Muscle layer of colon (tissue), 2 donors: ENCODE data around the gene CCDC174.

Experiments
- H3K27ac ChIP-seq: one replicate; pipeline ENCODE4 v1.7.0; 2013; ENCODE audit warnings: low read depth, mild to moderate bottlenecking, low read length, moderate library complexity
- H3K27me3 ChIP-seq, 2 donors: one replicate each; pipeline ENCODE4 v1.7.0; 2013; ENCODE audit warnings: low read length in 2 of 2, mild to moderate bottlenecking in 2 of 2; ENCODE audit not compliant: insufficient read depth in 2 of 2, control insufficient read depth in 1 of 2
- H3K36me3 ChIP-seq: one replicate; pipeline ENCODE4 v1.7.0; 2013; ENCODE audit warnings: mild to moderate bottlenecking, low read length; ENCODE audit not compliant: insufficient read depth
- H3K4me1 ChIP-seq: one replicate; pipeline ENCODE4 v1.7.0; 2013; ENCODE audit warnings: mild to moderate bottlenecking, low read length; ENCODE audit not compliant: insufficient read depth
- H3K4me3 ChIP-seq, 2 donors: one replicate each; pipeline ENCODE4 v1.7.0; 2013; ENCODE audit warnings: low read length in 2 of 2, low read depth in 1 of 2, mild to moderate bottlenecking in 1 of 2, moderate library complexity in 1 of 2
- H3K9ac ChIP-seq: one replicate; pipeline ENCODE4 v1.7.0; 2013; ENCODE audit warnings: low read length
- H3K9me3 ChIP-seq: one replicate; pipeline ENCODE4 v1.7.0; 2013; ENCODE audit warnings: mild to moderate bottlenecking, low read length
- donor health status: abdominal sarcoma.
- donor health status: Adenocarcinoma of cecum.

Gene CCDC174

DNA sequence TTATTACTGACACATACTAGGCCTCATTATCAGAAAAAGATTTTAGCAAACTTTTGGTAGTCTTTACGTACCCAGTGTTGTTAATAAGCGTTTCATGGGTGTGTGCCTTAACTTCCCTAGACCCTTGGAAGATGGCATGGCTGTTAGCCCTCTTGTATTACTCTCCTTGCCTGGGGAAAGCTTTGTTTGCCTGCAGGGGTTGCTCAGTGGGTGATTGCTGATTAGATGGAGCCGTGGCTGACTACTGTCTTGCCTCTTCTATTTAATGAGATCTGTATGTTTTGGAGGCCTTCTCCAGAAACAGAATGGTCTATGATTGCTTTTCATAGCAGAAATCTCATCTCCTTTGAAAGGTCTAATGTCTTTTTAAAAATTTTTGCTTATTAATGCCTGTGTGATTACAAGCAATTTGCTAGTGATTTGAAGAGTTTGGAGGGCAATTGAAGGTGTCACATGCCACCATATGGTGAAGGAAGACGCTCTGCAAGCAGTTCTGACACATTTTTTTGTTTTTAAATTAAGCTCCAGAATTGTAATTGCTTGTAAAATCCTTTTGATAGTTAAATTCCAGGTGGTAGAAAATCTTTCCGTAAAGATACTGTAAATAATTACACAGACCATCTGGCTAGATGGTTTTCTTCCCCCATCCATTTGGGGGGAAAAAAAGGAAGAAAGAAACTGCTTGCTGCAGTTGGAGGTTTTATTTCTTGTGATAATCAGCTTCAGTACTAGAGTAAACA lies 12.0 kb downstream of the CCDC174 start:
- Histone ChIP-seq H3K9ac (no peak overlapping the region), H3K27me3 (no peaks in the 10 kb centered on the region), H3K9me3 (no peaks in the 10 kb centered on the region)

GRCh38 chr3:14664170-14664569 lies 12.6 kb downstream of the CCDC174 start:
- no peak overlapping the region for H3K27ac ChIP-seq
- no peaks in the 10 kb centered on the region for H3K27me3 ChIP-seq
- no peaks in the 10 kb centered on the region for H3K4me1 ChIP-seq
- H3K4me3 ChIP-seq, result no peak overlapping the region
- no peaks in the 10 kb centered on the region for H3K9me3 ChIP-seq
- H3K36me3 ChIP-seq, result peaks cover 92% of the 10 kb centered on the region
- no peak overlapping the region for H3K9ac ChIP-seq

More for the DNA sequence above, 12.0 kb downstream of the CCDC174 start:
- no peak overlapping the region for H3K27ac ChIP-seq
- H3K4me3 ChIP-seq, result no peak overlapping the region
- peaks cover 92% of the 10 kb centered on the region for H3K36me3 ChIP-seq
- no peaks in the 10 kb centered on the region for H3K4me1 ChIP-seq

- Histone ChIP-seq H3K4me3 (no peak overlapping the region), H3K36me3 (peaks cover 52% of the 10 kb centered on the region)
Measured at GRCh38 chr3:14672588-14672987, 21.0 kb downstream of the CCDC174 start.

GRCh38 chr3:14674841-14675240 lies 23.3 kb downstream of the CCDC174 start, which contains the start of gene C3orf20:
TSS of gene C3orf20 (plus strand) at chr3:14675141. CDS start at chr3:14682714, 7,573 bp downstream.
- Histone ChIP-seq H3K4me3 (no peak within 1 kb of the TSS), H3K9me3 (no peaks in the 10 kb centered on the region), H3K4me1 (no peaks in the 10 kb centered on the region), H3K36me3 (peaks cover 33% of the 10 kb centered on the region), H3K27me3 (no peaks in the 10 kb centered on the region), H3K9ac (no peak within 1 kb of the TSS), H3K27ac (no peak within 1 kb of the TSS)

More at GRCh38 chr3:14672588-14672987, 21.0 kb downstream of the CCDC174 start:
- Histone ChIP-seq H3K27me3 (no peaks in the 10 kb centered on the region), H3K9me3 (no peaks in the 10 kb centered on the region), H3K27ac (no peak overlapping the region), H3K4me1 (no peaks in the 10 kb centered on the region), H3K9ac (no peak overlapping the region)

- H3K4me3 ChIP-seq, result no peak overlapping the region
- no peaks in the 10 kb centered on the region for H3K4me1 ChIP-seq
- H3K27ac ChIP-seq, result no peak overlapping the region
- no peaks in the 10 kb centered on the region for H3K27me3 ChIP-seq
- no peaks in the 10 kb centered on the region for H3K9me3 ChIP-seq
- no peak overlapping the region for H3K9ac ChIP-seq
- H3K36me3 ChIP-seq, result peaks cover 13% of the 10 kb centered on the region
Measured at GRCh38 chr3:14676881-14677280, 25.3 kb downstream of the CCDC174 start.

- peaks cover 3% of the 10 kb centered on the region for H3K36me3 ChIP-seq
- no peak overlapping the region for H3K27ac ChIP-seq
- no peaks in the 10 kb centered on the region for H3K27me3 ChIP-seq
- H3K4me1 ChIP-seq, result no peaks in the 10 kb centered on the region
- H3K9ac ChIP-seq, result no peak overlapping the region
- no peak overlapping the region for H3K4me3 ChIP-seq
- no peaks in the 10 kb centered on the region for H3K9me3 ChIP-seq
Measured at GRCh38 chr3:14678015-14678503, 26.5 kb downstream of the CCDC174 start.

GRCh38 chr3:14680115-14680514 lies 28.6 kb downstream of the CCDC174 start:
- H3K27ac ChIP-seq, result no peak overlapping the region
- H3K9ac ChIP-seq, result no peak overlapping the region
- no peak overlapping the region for H3K4me3 ChIP-seq
- H3K27me3 ChIP-seq, result no peaks in the 10 kb centered on the region
- no peaks in the 10 kb centered on the region for H3K36me3 ChIP-seq
- no peaks in the 10 kb centered on the region for H3K9me3 ChIP-seq
- no peaks in the 10 kb centered on the region for H3K4me1 ChIP-seq

GRCh38 chr3:14680716-14681115 lies 29.2 kb downstream of the CCDC174 start:
- H3K27me3 ChIP-seq, result no peaks in the 10 kb centered on the region
- H3K4me3 ChIP-seq, result no peak overlapping the region
- H3K9me3 ChIP-seq, result no peaks in the 10 kb centered on the region

DNA sequence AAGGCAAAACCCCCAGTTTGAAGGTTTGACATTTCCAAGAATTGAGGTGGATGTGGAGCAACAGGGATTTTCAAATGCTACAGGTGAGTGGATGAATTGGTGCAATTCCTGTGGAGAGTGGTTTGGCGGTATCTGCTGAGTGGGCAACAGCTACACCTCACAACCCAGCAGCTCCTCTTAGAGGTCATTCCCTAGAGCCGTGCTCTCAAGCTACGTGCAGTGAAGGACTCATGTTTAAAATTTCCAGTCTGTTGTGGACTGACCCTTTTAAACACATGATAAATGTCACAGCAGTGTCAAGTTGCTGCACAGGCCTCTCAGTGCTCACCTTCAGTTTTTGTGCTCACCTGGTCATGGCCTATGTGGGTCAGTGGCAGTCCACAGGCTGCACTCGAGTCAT lies 32.9 kb downstream of the CCDC174 start:
- Histone ChIP-seq H3K9ac (no peak overlapping the region), H3K4me3 (no peak overlapping the region), H3K9me3 (no peaks in the 10 kb centered on the region), H3K27ac (no peak overlapping the region), H3K36me3 (no peaks in the 10 kb centered on the region), H3K27me3 (no peaks in the 10 kb centered on the region), H3K4me1 (no peaks in the 10 kb centered on the region)

More at GRCh38 chr3:14680716-14681115, 29.2 kb downstream of the CCDC174 start:
- Histone ChIP-seq H3K9ac (no peak overlapping the region), H3K4me1 (no peaks in the 10 kb centered on the region), H3K27ac (no peak overlapping the region), H3K36me3 (no peaks in the 10 kb centered on the region)

GRCh38 chr3:14685179-14685578 lies 33.6 kb downstream of the CCDC174 start:
- H3K9ac ChIP-seq, result no peak overlapping the region
- no peaks in the 10 kb centered on the region for H3K4me1 ChIP-seq
- H3K4me3 ChIP-seq, result no peak overlapping the region
- H3K27ac ChIP-seq, result no peak overlapping the region
- no peaks in the 10 kb centered on the region for H3K27me3 ChIP-seq
- no peaks in the 10 kb centered on the region for H3K9me3 ChIP-seq
- H3K36me3 ChIP-seq, result no peaks in the 10 kb centered on the region

DNA sequence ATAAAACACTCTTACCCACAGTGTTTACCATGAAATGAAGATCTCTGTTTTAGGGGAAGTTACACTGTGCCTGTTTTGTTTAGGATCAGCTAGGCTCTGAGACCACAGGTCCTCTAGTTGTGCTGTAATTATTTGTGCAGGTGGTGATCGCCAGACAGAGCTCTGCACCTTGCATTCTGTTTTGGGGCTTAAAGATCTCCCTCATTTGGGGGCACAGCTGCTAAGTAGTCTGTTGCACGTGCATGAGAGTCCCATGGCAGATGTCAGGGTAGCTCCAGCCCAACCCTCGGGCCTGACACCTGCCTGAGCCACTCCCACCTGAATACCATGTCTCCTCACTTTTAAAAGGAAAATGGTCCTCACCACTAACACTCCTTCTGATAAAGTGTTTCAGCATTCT lies 35.8 kb downstream of the CCDC174 start:
- no peaks in the 10 kb centered on the region for H3K36me3 ChIP-seq
- H3K9me3 ChIP-seq, result no peaks in the 10 kb centered on the region
- no peaks in the 10 kb centered on the region for H3K27me3 ChIP-seq
- H3K27ac ChIP-seq, result no peak overlapping the region
- H3K9ac ChIP-seq, result no peak overlapping the region
- no peak overlapping the region for H3K4me3 ChIP-seq
- no peaks in the 10 kb centered on the region for H3K4me1 ChIP-seq

DNA sequence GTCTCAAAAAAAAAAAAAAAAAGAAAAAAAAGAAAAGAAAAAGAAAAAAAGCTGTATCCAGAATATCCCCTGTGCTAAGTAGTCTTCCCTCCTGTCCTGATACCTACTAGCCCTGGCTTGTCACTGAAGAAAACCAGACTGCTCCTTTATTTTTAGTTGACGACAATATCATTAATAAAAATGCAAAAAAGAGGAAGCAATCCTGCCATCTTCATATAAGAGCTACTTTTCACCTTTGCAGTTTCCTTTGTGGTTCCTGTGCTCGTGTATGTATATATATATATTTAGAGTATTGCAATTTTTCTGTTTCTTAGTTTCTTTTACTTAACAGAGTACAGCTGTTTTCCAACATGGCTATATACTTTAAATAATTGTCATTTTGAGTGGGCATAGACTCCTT lies 37.0 kb downstream of the CCDC174 start:
- H3K27ac ChIP-seq, result no peak overlapping the region
- no peaks in the 10 kb centered on the region for H3K4me1 ChIP-seq
- H3K9me3 ChIP-seq, result no peaks in the 10 kb centered on the region
- no peaks in the 10 kb centered on the region for H3K27me3 ChIP-seq
- H3K36me3 ChIP-seq, result no peaks in the 10 kb centered on the region
- no peak overlapping the region for H3K4me3 ChIP-seq
- no peak overlapping the region for H3K9ac ChIP-seq
